Omental fat pad (tissue), 4 donors: Measurements from ENCODE around the gene MCF2L2. TPM values are rescaled to one million over a fixed set of nuclear protein-coding genes. Genes with fewer than 3 reads are reported as not detected.

Experiments used
- ATAC-seq: fragments of 150-250 bp; one replicate; pipeline ENCODE4 v1.9.1; 2016; ENCODE audit warnings: mild to moderate bottlenecking, moderate library complexity; ENCODE audit not compliant: low FRiP score
- DNase-seq: peaks from one replicate; pipeline ENCODE4 v3.0.0-alpha.2; 2019; ENCODE audit warnings: low spot score
- CTCF ChIP-seq, 3 donors: fragments of 450-650 bp; IDR thresholded peaks; one replicate each; pipeline ENCODE4 v1.5.1; 2016 to 2017; ENCODE audit warnings: antibody characterized with exemption in 3 of 3, mild to moderate bottlenecking in 3 of 3, moderate library complexity in 2 of 3
- total RNA-seq, 4 donors: library from RNA; depleted of rRNA; stranded (reverse); fragments of >200 nt; gene quantifications; one replicate each; pipeline ENCODE4 v1.1.0, GENCODE V29; 2016

The MCF2L2 gene
- total RNA-seq, 4 donors from 2014 or later = under 0.01 to 0.84 (median 0.39) TPM

GRCh38 chr3:183252118-183252782 lies 176.2 kb downstream of the MCF2L2 start:
- ATAC-seq (no peak), DNase-seq (no peak)
- no peak for TF ChIP-seq CTCF (IDR thresholded peaks at IDR 0.05)

DNA sequence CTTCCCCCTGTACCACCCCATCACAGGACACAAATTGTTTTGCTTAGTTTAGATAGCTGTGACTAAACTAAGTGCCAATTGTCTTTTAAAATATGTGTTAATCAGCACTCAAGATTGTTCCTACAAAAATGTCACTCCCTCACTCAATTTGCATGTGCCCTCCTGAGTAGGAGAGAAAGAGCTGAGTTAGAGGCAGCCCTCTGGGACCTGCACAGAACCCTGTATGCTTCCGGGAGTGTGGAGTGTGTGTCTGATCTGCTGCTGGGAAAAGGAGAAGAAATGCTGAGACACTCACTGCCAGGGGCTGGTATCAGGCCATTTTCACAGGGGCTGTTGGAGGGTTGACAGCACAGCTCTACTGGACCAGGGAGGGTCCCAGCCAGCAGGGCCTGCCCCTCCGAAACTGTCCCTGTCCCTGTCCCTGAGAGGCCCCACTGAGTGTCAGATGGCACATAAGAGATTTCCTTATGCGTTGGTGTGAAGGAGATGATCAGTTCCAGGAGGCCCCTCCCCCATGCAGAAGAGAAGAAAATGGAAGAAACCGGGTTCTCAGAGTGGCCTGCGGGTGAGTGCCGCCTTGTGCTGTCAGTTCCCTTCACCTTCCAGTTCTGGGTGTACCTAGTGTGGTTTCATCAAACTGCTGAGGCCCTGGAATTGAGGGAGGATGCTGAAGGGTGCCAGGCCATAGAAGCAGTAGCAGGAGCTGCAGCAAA lies 179.3 kb downstream of the MCF2L2 start:
- DNase-seq (no peak), ATAC-seq (no peak)

DNA sequence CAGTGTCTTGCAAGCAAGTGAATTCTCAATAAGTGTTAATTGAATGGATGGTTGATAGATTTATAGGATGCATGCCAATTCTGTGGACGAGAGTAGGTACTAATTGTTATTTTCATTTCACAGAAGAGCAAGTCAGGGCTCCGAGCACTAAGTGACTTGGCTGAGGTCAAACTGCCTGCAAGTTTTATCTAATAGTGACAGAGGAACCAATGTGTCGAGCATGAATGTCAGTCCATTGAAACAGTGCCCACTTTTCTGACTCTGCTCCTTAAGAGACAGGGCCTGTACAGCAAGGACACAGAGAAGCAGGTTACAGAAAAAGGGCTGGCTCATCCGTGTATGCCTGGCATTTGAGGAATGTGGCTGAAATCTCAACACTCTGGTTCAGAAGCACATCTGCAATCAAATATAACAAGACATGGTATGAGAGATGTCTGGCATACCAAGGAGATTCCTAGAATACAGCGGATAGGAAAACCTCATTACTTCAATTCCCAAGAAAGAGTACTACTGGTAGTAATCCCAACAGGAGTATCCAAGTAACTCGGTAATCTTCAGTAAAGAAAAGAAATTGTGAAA lies 181.3 kb downstream of the MCF2L2 start:
- TF ChIP-seq CTCF (IDR thresholded peaks at IDR 0.05) = no peak
- DNase-seq (no peak), ATAC-seq (no peak)

More for the DNA sequence above, 179.3 kb downstream of the MCF2L2 start:
- TF ChIP-seq CTCF (IDR thresholded peaks at IDR 0.05) = no peak

DNA sequence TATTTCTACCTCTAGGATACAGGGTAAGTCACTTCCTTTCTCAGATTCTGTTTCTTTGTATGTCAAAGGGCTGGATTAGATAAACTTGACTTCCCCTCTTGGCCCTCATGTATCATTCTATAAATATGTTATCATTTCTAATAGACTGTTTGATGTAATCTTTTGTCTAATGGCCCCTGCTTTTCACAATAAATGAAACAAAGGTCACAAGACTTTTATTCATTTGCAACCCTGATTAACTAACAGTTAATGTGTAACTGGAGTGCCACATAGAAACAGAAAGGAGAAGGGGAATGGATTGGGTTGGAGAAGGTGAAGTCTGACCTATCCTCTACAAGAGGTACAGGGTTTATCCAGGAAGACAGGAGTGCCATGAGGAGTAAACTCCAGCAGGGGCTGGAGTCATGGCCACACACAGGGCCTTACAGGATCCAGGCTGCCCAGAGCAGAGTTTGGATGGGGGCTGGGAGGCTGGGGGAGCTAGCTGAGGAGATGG lies 183.4 kb downstream of the MCF2L2 start:
- DNase-seq = no peak
- no peak for ATAC-seq
- TF ChIP-seq CTCF (IDR thresholded peaks at IDR 0.05) = no peak

DNA sequence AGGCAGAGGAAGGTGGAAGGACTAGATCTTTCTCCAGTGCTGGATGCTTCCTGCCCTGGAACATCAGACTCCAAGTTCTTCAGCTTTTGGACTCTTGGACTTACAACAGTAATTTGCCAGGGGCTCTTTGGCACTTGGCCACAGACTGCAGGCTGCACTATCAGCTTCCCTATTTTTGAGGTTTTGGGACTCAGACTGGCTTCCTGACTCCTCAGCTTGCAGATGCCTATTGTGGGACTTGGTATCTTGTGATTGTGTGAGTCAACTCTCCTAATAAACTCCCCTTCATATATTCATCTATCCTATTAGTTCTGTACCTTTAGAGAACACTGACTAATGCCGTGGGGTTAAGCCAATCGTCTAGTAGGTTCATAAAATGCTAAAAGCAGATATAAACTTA lies 184.2 kb downstream of the MCF2L2 start:
- no peak for ATAC-seq
- DNase-seq = no peak

DNA sequence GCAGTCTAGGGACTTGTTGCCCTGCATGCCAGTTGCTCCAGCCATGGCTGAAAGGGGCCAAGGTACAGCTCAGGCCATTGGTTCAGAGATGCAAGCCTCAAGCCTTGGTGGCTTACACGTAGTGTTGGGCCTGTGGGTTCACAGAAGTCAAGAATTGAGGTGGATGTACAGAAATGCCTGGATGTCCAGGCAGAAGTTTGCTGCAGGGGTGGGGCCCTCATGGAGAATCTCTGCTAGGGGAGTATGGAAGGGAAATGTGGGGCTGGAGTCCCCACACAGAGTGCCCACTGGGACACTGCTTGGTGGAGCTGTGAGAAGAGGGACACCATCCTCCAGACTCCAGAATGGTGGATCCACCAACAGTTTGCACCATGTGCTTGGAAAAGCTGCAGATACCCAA lies 186.0 kb downstream of the MCF2L2 start:
- TF ChIP-seq CTCF (IDR thresholded peaks at IDR 0.05) = no peak
- no peak for ATAC-seq
- no peak for DNase-seq

More for the DNA sequence above, 184.2 kb downstream of the MCF2L2 start:
- TF ChIP-seq CTCF (IDR thresholded peaks at IDR 0.05) = no peak
